ENCODE measurements around the gene SMAD3.

Gene SMAD3

GRCh38 chr15:67117370-67117769 is 52.0 kb downstream of the SMAD3 start:
- no peak overlapping the region for H3K4me3 ChIP-seq (ENCODE audit: low read depth in 1 of 2, low read length in 2 of 2)
- TF ChIP-seq EZH2 (IDR thresholded peaks at IDR 0.05; ENCODE audit: borderline replicate concordance, low read depth, low read length, severe bottlenecking) (no peak), CTCF (IDR thresholded peaks at IDR 0.05; ENCODE audit: borderline replicate concordance, extremely low read depth, low read length, poor library complexity, severe bottlenecking) (no peak)
- no peaks in the 10 kb centered on the region for H3K36me3 ChIP-seq (ENCODE audit: insufficient read depth, low read length)
- no peaks in the 10 kb centered on the region for H3K9me3 ChIP-seq (ENCODE audit: insufficient read depth, low read length, severe bottlenecking)
- no peak overlapping the region for H2AFZ ChIP-seq (ENCODE audit: low read depth, low read length)
- no peaks in the 10 kb centered on the region for H4K20me1 ChIP-seq (ENCODE audit: insufficient read depth, low read length)
- H3K27ac ChIP-seq (ENCODE audit: low read length), result no peak overlapping the region
- ATAC-seq (ENCODE audit: insufficient read depth, low read depth) (no peak), DNase-seq (no peak)
- H3K9ac ChIP-seq (ENCODE audit: low read depth, low read length), result no peak overlapping the region
- H3K4me1 ChIP-seq (ENCODE audit: insufficient read depth, low read length), result no peaks in the 10 kb centered on the region
- no peaks in the 10 kb centered on the region for H3K27me3 ChIP-seq (ENCODE audit: insufficient read depth, low read length, poor library complexity)
- no peaks in the 10 kb centered on the region for H3K79me2 ChIP-seq (ENCODE audit: insufficient read depth, low read length)
- H3K4me2 ChIP-seq (ENCODE audit: insufficient read depth, low read length), result no peak overlapping the region

GRCh38 chr15:67118808-67119207 is 53.4 kb downstream of the SMAD3 start:
- Histone ChIP-seq H2AFZ (ENCODE audit: low read depth, low read length) (no peak overlapping the region), H3K27me3 (ENCODE audit: insufficient read depth, low read length, poor library complexity) (no peaks in the 10 kb centered on the region), H3K9ac (ENCODE audit: low read depth, low read length) (no peak overlapping the region), H3K27ac (ENCODE audit: low read length) (no peak overlapping the region), H3K4me3 (ENCODE audit: low read depth in 1 of 2, low read length in 2 of 2) (no peak overlapping the region), H4K20me1 (ENCODE audit: insufficient read depth, low read length) (no peaks in the 10 kb centered on the region), H3K4me1 (ENCODE audit: insufficient read depth, low read length) (no peaks in the 10 kb centered on the region), H3K4me2 (ENCODE audit: insufficient read depth, low read length) (no peak overlapping the region), H3K36me3 (ENCODE audit: insufficient read depth, low read length) (no peaks in the 10 kb centered on the region), H3K79me2 (ENCODE audit: insufficient read depth, low read length) (no peaks in the 10 kb centered on the region), H3K9me3 (ENCODE audit: insufficient read depth, low read length, severe bottlenecking) (no peaks in the 10 kb centered on the region)
- no peak for ATAC-seq (ENCODE audit: insufficient read depth, low read depth)
- no peak for DNase-seq
- TF ChIP-seq CTCF (IDR thresholded peaks at IDR 0.05; ENCODE audit: borderline replicate concordance, extremely low read depth, low read length, poor library complexity, severe bottlenecking) (no peak), EZH2 (IDR thresholded peaks at IDR 0.05; ENCODE audit: borderline replicate concordance, low read depth, low read length, severe bottlenecking) (no peak)

- ATAC-seq (ENCODE audit: insufficient read depth, low read depth), result no peak
- H3K9ac ChIP-seq (ENCODE audit: low read depth, low read length), result no peak overlapping the region
- H3K4me1 ChIP-seq (ENCODE audit: insufficient read depth, low read length), result no peaks in the 10 kb centered on the region
These were observed 53.9 kb downstream of the SMAD3 start for GRCh38 chr15:67119238-67119846.

More at GRCh38 chr15:67119238-67119846, 53.9 kb downstream of the SMAD3 start:
- H3K9me3 ChIP-seq (ENCODE audit: insufficient read depth, low read length, severe bottlenecking), result no peaks in the 10 kb centered on the region
- DNase-seq, result no peak
- H3K36me3 ChIP-seq (ENCODE audit: insufficient read depth, low read length), result no peaks in the 10 kb centered on the region
- no peaks in the 10 kb centered on the region for H4K20me1 ChIP-seq (ENCODE audit: insufficient read depth, low read length)
- no peaks in the 10 kb centered on the region for H3K27me3 ChIP-seq (ENCODE audit: insufficient read depth, low read length, poor library complexity)
- no peak overlapping the region for H3K4me3 ChIP-seq (ENCODE audit: low read depth in 1 of 2, low read length in 2 of 2)
- H2AFZ ChIP-seq (ENCODE audit: low read depth, low read length), result no peak overlapping the region
- no peaks in the 10 kb centered on the region for H3K79me2 ChIP-seq (ENCODE audit: insufficient read depth, low read length)
- H3K4me2 ChIP-seq (ENCODE audit: insufficient read depth, low read length), result no peak overlapping the region
- no peak overlapping the region for H3K27ac ChIP-seq (ENCODE audit: low read length)
- TF ChIP-seq CTCF (IDR thresholded peaks at IDR 0.05; ENCODE audit: borderline replicate concordance, extremely low read depth, low read length, poor library complexity, severe bottlenecking) (no peak), EZH2 (IDR thresholded peaks at IDR 0.05; ENCODE audit: borderline replicate concordance, low read depth, low read length, severe bottlenecking) (no peak)
